ENCODE measurements around the gene DNAH17. TPM values are rescaled to one million over a fixed set of nuclear protein-coding genes. Genes with fewer than 3 reads are reported as not detected.
A peak's percentile ranks its signal among the peaks of the same experiment; 100 is the strongest.

The DNAH17 gene
- total and polyA plus RNA-seq, 2 of the 13 experiments (the other 11 are each of a cell fraction or from before 2014, with no cell fraction given) = 0.86 to 1.6 TPM

DNA sequence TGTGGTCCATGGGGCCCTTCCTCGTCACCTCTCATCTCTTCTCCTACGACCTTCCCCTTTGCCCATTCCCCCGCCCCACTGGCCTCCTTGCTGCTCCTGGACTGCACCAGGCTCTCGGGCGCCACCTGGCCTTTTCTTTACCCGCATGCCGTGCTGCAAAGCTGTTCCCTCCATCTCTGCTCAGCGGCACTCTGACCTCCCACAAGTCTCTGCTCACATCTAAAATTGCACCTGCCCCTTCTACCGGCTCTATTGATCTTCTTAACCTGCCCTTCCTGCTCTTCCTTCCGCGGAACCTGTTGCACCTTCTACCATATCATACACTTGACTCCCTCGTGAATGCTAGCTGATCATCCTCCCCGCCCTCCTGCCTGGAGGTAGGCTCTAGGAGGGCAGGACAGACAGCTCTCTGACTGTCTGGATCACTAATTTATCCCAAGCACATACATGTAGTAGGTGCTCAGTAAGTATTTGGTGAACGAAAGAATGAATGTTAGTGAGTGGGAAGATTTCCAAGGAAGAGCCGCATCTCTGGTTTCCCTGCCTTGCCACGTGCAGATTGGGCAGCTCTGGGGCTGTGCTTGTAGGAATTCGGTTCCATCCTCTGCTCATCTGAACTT is 17.3 kb downstream of the DNAH17 start (continued):
- TF ChIP-seq, protein P1, sequence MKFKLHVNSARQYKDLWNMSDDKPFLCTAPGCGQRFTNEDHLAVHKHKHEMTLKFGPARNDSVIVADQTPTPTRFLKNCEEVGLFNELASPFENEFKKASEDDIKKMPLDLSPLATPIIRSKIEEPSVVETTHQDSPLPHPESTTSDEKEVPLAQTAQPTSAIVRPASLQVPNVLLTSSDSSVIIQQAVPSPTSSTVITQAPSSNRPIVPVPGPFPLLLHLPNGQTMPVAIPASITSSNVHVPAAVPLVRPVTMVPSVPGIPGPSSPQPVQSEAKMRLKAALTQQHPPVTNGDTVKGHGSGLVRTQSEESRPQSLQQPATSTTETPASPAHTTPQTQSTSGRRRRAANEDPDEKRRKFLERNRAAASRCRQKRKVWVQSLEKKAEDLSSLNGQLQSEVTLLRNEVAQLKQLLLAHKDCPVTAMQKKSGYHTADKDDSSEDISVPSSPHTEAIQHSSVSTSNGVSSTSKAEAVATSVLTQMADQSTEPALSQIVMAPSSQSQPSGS (CRISPR knock-in tag; IDR thresholded peaks at IDR 0.05) = no peak
- TF ChIP-seq, protein P2, sequence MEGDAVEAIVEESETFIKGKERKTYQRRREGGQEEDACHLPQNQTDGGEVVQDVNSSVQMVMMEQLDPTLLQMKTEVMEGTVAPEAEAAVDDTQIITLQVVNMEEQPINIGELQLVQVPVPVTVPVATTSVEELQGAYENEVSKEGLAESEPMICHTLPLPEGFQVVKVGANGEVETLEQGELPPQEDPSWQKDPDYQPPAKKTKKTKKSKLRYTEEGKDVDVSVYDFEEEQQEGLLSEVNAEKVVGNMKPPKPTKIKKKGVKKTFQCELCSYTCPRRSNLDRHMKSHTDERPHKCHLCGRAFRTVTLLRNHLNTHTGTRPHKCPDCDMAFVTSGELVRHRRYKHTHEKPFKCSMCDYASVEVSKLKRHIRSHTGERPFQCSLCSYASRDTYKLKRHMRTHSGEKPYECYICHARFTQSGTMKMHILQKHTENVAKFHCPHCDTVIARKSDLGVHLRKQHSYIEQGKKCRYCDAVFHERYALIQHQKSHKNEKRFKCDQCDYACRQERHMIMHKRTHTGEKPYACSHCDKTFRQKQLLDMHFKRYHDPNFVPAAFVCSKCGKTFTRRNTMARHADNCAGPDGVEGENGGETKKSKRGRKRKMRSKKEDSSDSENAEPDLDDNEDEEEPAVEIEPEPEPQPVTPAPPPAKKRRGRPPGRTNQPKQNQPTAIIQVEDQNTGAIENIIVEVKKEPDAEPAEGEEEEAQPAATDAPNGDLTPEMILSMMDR (CRISPR knock-in tag; IDR thresholded peaks at IDR 0.05) = peak; percentile 50
- TF ChIP-seq JARID2 (CRISPR knock-in tag; IDR thresholded peaks at IDR 0.05; ENCODE audit: insufficient replicate concordance) (no peak), ZNF784 (CRISPR knock-in tag; IDR thresholded peaks at IDR 0.05; ENCODE audit: borderline replicate concordance) (no peak), ZNF20 (CRISPR knock-in tag; IDR thresholded peaks at IDR 0.05) (no peak), TCF7 (IDR thresholded peaks at IDR 0.05; ENCODE audit: low read depth) (no peak), BRCA1 (CRISPR knock-in tag; IDR thresholded peaks at IDR 0.05) (no peak), HMG20B (CRISPR knock-in tag; conservative IDR thresholded peaks at IDR 0.05) (no peak), CC2D1A (CRISPR knock-in tag; IDR thresholded peaks at IDR 0.05) (no peak)
- TF ChIP-seq, protein P3, sequence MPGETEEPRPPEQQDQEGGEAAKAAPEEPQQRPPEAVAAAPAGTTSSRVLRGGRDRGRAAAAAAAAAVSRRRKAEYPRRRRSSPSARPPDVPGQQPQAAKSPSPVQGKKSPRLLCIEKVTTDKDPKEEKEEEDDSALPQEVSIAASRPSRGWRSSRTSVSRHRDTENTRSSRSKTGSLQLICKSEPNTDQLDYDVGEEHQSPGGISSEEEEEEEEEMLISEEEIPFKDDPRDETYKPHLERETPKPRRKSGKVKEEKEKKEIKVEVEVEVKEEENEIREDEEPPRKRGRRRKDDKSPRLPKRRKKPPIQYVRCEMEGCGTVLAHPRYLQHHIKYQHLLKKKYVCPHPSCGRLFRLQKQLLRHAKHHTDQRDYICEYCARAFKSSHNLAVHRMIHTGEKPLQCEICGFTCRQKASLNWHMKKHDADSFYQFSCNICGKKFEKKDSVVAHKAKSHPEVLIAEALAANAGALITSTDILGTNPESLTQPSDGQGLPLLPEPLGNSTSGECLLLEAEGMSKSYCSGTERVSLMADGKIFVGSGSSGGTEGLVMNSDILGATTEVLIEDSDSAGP (CRISPR knock-in tag; IDR thresholded peaks at IDR 0.05; ENCODE audit: borderline replicate concordance) = no peak
- TF ChIP-seq, protein P4, sequence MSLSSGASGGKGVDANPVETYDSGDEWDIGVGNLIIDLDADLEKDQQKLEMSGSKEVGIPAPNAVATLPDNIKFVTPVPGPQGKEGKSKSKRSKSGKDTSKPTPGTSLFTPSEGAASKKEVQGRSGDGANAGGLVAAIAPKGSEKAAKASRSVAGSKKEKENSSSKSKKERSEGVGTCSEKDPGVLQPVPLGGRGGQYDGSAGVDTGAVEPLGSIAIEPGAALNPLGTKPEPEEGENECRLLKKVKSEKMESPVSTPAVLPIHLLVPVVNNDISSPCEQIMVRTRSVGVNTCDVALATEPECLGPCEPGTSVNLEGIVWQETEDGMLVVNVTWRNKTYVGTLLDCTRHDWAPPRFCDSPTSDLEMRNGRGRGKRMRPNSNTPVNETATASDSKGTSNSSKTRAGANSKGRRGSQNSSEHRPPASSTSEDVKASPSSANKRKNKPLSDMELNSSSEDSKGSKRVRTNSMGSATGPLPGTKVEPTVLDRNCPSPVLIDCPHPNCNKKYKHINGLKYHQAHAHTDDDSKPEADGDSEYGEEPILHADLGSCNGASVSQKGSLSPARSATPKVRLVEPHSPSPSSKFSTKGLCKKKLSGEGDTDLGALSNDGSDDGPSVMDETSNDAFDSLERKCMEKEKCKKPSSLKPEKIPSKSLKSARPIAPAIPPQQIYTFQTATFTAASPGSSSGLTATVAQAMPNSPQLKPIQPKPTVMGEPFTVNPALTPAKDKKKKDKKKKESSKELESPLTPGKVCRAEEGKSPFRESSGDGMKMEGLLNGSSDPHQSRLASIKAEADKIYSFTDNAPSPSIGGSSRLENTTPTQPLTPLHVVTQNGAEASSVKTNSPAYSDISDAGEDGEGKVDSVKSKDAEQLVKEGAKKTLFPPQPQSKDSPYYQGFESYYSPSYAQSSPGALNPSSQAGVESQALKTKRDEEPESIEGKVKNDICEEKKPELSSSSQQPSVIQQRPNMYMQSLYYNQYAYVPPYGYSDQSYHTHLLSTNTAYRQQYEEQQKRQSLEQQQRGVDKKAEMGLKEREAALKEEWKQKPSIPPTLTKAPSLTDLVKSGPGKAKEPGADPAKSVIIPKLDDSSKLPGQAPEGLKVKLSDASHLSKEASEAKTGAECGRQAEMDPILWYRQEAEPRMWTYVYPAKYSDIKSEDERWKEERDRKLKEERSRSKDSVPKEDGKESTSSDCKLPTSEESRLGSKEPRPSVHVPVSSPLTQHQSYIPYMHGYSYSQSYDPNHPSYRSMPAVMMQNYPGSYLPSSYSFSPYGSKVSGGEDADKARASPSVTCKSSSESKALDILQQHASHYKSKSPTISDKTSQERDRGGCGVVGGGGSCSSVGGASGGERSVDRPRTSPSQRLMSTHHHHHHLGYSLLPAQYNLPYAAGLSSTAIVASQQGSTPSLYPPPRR (CRISPR knock-in tag; IDR thresholded peaks at IDR 0.05; ENCODE audit: borderline replicate concordance) = no peak

Data from HepG2 (cell line).